GM23338 (cell line): Measurements from ENCODE around the gene KLK6. TPM values are rescaled to one million over a fixed set of nuclear protein-coding genes. Genes with fewer than 3 reads are reported as not detected.

Experiments
- ATAC-seq: fragments of 200-7000 bp; cut with Tn5 transposase; 3 replicates; pipeline ENCODE4 v1.9.1; 2020
- DNase-seq: peaks from one replicate; pipeline ENCODE4 v3.0.0-alpha.2; 2015; ENCODE audit warnings: low spot score
- H2AFZ ChIP-seq: fragments of 200-600 bp; sonication (generic); 2 replicates; pipeline ENCODE4 v1.8.0; 2016; ENCODE audit warnings: antibody characterized with exemption, mild to moderate bottlenecking, moderate library complexity
- H3F3A ChIP-seq: fragments of 200-600 bp; sonication (generic); replicated peaks from 2 replicates; pipeline ENCODE4 v1.8.0; 2017; ENCODE audit warnings: antibody characterized with exemption, mixed run types, low read depth
- H3K27ac ChIP-seq: fragments of 200-600 bp; sonication (generic); 2 replicates; pipeline ENCODE4 v1.6.1; 2016; ENCODE audit warnings: low read depth
- H3K27me3 ChIP-seq: fragments of 200-600 bp; sonication (generic); 2 replicates; pipeline ENCODE4 v1.8.0; 2016; ENCODE audit warnings: mild to moderate bottlenecking, mixed run types, moderate library complexity; ENCODE audit not compliant: insufficient read depth
- H3K36me3 ChIP-seq: fragments of 200-600 bp; sonication (generic); 2 replicates; pipeline ENCODE4 v1.8.0; 2016; ENCODE audit warnings: mild to moderate bottlenecking; ENCODE audit not compliant: insufficient read depth
- H3K4me1 ChIP-seq: fragments of 200-600 bp; sonication (generic); 2 replicates; pipeline ENCODE4 v1.8.0; 2016; ENCODE audit warnings: mild to moderate bottlenecking, moderate library complexity; ENCODE audit not compliant: insufficient read depth
- H3K4me2 ChIP-seq: fragments of 200-600 bp; sonication (generic); 2 replicates; pipeline ENCODE4 v1.7.1; 2017; ENCODE audit warnings: mixed run types
- H3K4me3 ChIP-seq: fragments of 200-600 bp; sonication (generic); 2 replicates; pipeline ENCODE4 v1.6.1; 2016; ENCODE audit warnings: mixed run types
- H3K79me2 ChIP-seq: fragments of 200-600 bp; sonication (generic); replicated peaks from 2 replicates; pipeline ENCODE4 v1.8.0; 2017; ENCODE audit warnings: mild to moderate bottlenecking; ENCODE audit not compliant: insufficient read depth
- H3K9me2 ChIP-seq: fragments of 200-600 bp; sonication (generic); 2 replicates; pipeline ENCODE4 v1.8.0; 2017; ENCODE audit not compliant: insufficient read depth
- H4K20me1 ChIP-seq: fragments of 200-600 bp; sonication (generic); replicated peaks from 2 replicates; pipeline ENCODE4 v1.8.0; 2017; ENCODE audit warnings: mild to moderate bottlenecking; ENCODE audit not compliant: insufficient read depth
- H3K27ac Mint-ChIP-seq: 2 replicates; pipeline ENCODE4 v1.8.0; 2020; ENCODE audit warnings: inconsistent platforms, mild to moderate bottlenecking, moderate library complexity, mixed read lengths
- H3K27me3 Mint-ChIP-seq: 3 replicates; pipeline ENCODE4 v1.8.0; 2022; ENCODE audit warnings: low read depth, mild to moderate bottlenecking, moderate library complexity, mixed read lengths, inconsistent platforms; ENCODE audit not compliant: insufficient read depth, poor library complexity
- H3K36me3 Mint-ChIP-seq: 3 replicates; pipeline ENCODE4 v1.8.0; 2021; ENCODE audit warnings: low read depth, mild to moderate bottlenecking, inconsistent platforms, moderate library complexity, mixed read lengths
- H3K4me1 Mint-ChIP-seq: 3 replicates; pipeline ENCODE4 v1.8.0; 2020; ENCODE audit warnings: mild to moderate bottlenecking, inconsistent platforms, mixed read lengths
- H3K4me3 Mint-ChIP-seq: 3 replicates; pipeline ENCODE4 v1.8.0; 2021; ENCODE audit warnings: moderate library complexity, mild to moderate bottlenecking, inconsistent platforms, mixed read lengths
- H3K9me3 Mint-ChIP-seq: 3 replicates; pipeline ENCODE4 v1.8.0; 2020; ENCODE audit warnings: moderate library complexity, mild to moderate bottlenecking, inconsistent platforms, mixed read lengths
- CREB1 ChIP-seq: fragments of 250-450 bp; sonication (Bioruptor Pico); IDR thresholded peaks from 2 replicates; pipeline ENCODE4 v1.5.0; 2020; ENCODE audit warnings: low read depth, mild to moderate bottlenecking, moderate library complexity
- CTCF ChIP-seq, 2 experiments: fragments of 200-600 bp in 1 of 2; sonication (generic) in 1 of 2; conservative IDR thresholded peaks; 2 replicates each; pipeline versions ENCODE4 v1.5.1 to v1.6.1; 2016 to 2017; ENCODE audit warnings: antibody characterized with exemption in 2 of 2, low read depth in 2 of 2, mild to moderate bottlenecking in 2 of 2, moderate library complexity in 1 of 2
- ETS1 ChIP-seq: IDR thresholded peaks from 2 replicates; pipeline ENCODE4 v1.6.1; 2016; ENCODE audit warnings: antibody characterized with exemption
- EZH2 ChIP-seq: fragments of 200-600 bp; sonication (generic); IDR thresholded peaks from one replicate; pipeline ENCODE4 v1.8.0; 2017; ENCODE audit warnings: antibody characterized with exemption, mild to moderate bottlenecking, low read depth; ENCODE audit not compliant: unreplicated experiment
- EZH2phosphoT487 ChIP-seq: fragments of 200-600 bp; sonication (generic); IDR thresholded peaks from one replicate; pipeline ENCODE4 v1.8.1; 2018; ENCODE audit warnings: antibody characterized with exemption; ENCODE audit not compliant: unreplicated experiment
- JUNB ChIP-seq: IDR thresholded peaks from one replicate; pipeline ENCODE4 v1.6.1; 2016; ENCODE audit warnings: antibody characterized with exemption; ENCODE audit not compliant: unreplicated experiment
- NANOG ChIP-seq: IDR thresholded peaks from 2 replicates; pipeline ENCODE4 v1.6.1; 2016; ENCODE audit warnings: antibody characterized with exemption, borderline replicate concordance
- POLR2AphosphoS5 ChIP-seq: IDR thresholded peaks from 2 replicates; pipeline ENCODE4 v1.6.1; 2016; ENCODE audit warnings: antibody characterized with exemption, low read depth
- REST ChIP-seq: IDR thresholded peaks from one replicate; pipeline ENCODE4 v1.6.1; 2018; ENCODE audit warnings: antibody characterized with exemption; ENCODE audit not compliant: unreplicated experiment
- STAT1 ChIP-seq: IDR thresholded peaks from one replicate; pipeline ENCODE4 v1.6.1; 2016; ENCODE audit warnings: antibody characterized with exemption; ENCODE audit not compliant: unreplicated experiment
- ZNF114 ChIP-seq: fragments of 250-450 bp; sonication (Bioruptor Pico); IDR thresholded peaks from 2 replicates; pipeline ENCODE4 v1.5.0; 2020; ENCODE audit warnings: mild to moderate bottlenecking, moderate library complexity
- ZNF331 ChIP-seq: fragments of 250-450 bp; sonication (Bioruptor Pico); IDR thresholded peaks from 2 replicates; pipeline ENCODE4 v1.5.0; 2020; ENCODE audit warnings: low read depth, mild to moderate bottlenecking, moderate library complexity
- ZNF462 ChIP-seq: fragments of 250-450 bp; sonication (Bioruptor Pico); IDR thresholded peaks from 2 replicates; pipeline ENCODE4 v1.5.0; 2020; ENCODE audit warnings: mild to moderate bottlenecking, moderate library complexity
- polyA plus RNA-seq: library from polyadenylated mRNA; unstranded; fragments of >200 nt; fragmentation: Nextera tagmentation; extraction: Ambion mirVana; gene quantifications from 2 replicates; pipeline ENCODE4 v1.2.1, GENCODE V29; 2016
- total RNA-seq: library from RNA; depleted of rRNA; stranded (reverse); fragments of >200 nt; shearing (Covaris generic); gene quantifications from 2 replicates; pipeline ENCODE4 v1.2.3, GENCODE V29; 2014

The KLK6 gene
- total and polyA plus RNA-seq, 2 experiments from 2014 or later: 0.47 to 0.56 TPM

DNA sequence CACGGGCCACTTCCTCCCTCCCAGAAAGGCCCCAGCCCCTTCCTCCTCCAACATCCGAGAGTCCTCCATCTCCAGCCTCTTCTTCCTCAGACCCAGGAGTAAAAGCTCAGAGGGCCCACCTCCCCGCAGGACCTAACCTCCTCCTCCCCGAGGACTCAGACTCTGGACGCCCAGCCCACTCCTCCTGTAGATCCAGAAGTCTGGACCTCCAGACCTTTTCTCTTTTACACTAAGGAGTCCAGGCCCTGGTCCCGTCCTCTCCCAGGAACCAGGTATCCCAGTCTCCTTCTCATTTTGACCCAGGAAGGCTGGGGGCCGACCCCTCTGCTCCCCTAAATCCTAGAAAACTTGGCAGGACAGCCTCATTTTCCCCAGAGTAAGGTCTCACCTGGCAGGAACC is 33.9 kb upstream of the KLK6 start:
- Mint-ChIP-seq H3K36me3 (no peaks in the 10 kb centered on the region), H3K27ac (no peak overlapping the region), H3K27me3 (peaks cover 25% of the 10 kb centered on the region), H3K9me3 (no peaks in the 10 kb centered on the region; the same call in 2 of the 3 replicates), H3K4me1 (peaks cover 19% of the 10 kb centered on the region), H3K4me3 (no peak overlapping the region)
- Histone ChIP-seq H3K4me2 (no peak overlapping the region), H3F3A (no peaks in the 10 kb centered on the region), H3K36me3 (no peaks in the 10 kb centered on the region), H3K27ac (no peak overlapping the region), H3K79me2 (no peaks in the 10 kb centered on the region), H3K4me3 (no peak overlapping the region), H2AFZ (no peak overlapping the region), H3K4me1 (peaks cover 17% of the 10 kb centered on the region), H3K27me3 (no peaks in the 10 kb centered on the region), H4K20me1 (no peaks in the 10 kb centered on the region), H3K9me2 (no peaks in the 10 kb centered on the region)
- no peak for ATAC-seq
- no peak for DNase-seq
- TF ChIP-seq CREB1 (CRISPR knock-in tag) (no peak), EZH2phosphoT487 (no peak), STAT1 (no peak), ETS1 (no peak), REST (no peak), JUNB (no peak), ZNF114 (no peak), ZNF462 (CRISPR knock-in tag) (no peak), NANOG (no peak), ZNF331 (CRISPR knock-in tag) (no peak), EZH2 (no peak), CTCF (conservative IDR thresholded peaks at IDR 0.05; ENCODE audit: low read depth in 2 of 2) (no peak), POLR2AphosphoS5 (no peak)
